ENCODE data around the gene FXR2.

Gene FXR2

DNA sequence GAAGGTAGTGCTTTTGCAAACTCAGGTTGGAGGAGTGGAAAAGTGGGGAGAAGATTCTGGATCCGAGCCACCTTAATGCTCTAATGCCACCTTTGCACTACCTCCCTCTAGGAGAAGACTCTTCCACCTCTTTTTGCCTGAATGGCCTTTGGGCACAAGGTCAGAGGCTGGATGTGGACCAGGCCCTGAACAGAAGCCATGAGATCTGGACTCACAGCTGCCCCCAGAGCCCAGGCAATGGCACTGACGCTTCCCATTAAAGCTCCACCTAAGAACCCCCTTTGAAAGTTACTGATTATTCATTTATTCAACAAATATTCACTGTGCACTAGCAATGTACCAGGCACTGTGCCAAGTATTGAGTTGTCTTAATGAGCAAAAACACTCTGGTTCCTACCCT is 18.4 kb upstream of the FXR2 start:
- TF ChIP-seq FOXP2 (optimal IDR thresholded peaks at IDR 0.05; ENCODE audit: borderline replicate concordance, extremely low read depth, extremely low read length, insufficient read depth): no peak
- TF ChIP-seq POLR2AphosphoS5 (IDR thresholded peaks at IDR 0.05; ENCODE audit: low read depth, low read length): no peak
- TF ChIP-seq TAF1 (IDR thresholded peaks at IDR 0.05; ENCODE audit: borderline replicate concordance, insufficient read depth, low read length): no peak
- TF ChIP-seq SIN3A (IDR thresholded peaks at IDR 0.05; ENCODE audit: borderline replicate concordance, insufficient read depth, low read length): no peak
- TF ChIP-seq REST (IDR thresholded peaks at IDR 0.05; ENCODE audit: insufficient read depth in 1 of 2, low read depth in 2 of 2, low read length in 2 of 2): no peak

- TF ChIP-seq TAF1 (IDR thresholded peaks at IDR 0.05; ENCODE audit: borderline replicate concordance, insufficient read depth, low read length) (no peak), REST (IDR thresholded peaks at IDR 0.05; ENCODE audit: insufficient read depth in 1 of 2, low read depth in 2 of 2, low read length in 2 of 2) (no peak), FOXP2 (optimal IDR thresholded peaks at IDR 0.05; ENCODE audit: borderline replicate concordance, extremely low read depth, extremely low read length, insufficient read depth) (no peak), POLR2AphosphoS5 (IDR thresholded peaks at IDR 0.05; ENCODE audit: low read depth, low read length) (no peak), SIN3A (IDR thresholded peaks at IDR 0.05; ENCODE audit: borderline replicate concordance, insufficient read depth, low read length) (no peak)
Observed at GRCh38 chr17:7632492-7632894, 17.8 kb upstream of the FXR2 start.

GRCh38 chr17:7631398-7632380 is 17.0 kb upstream of the FXR2 start:
- no peak for TF ChIP-seq REST (IDR thresholded peaks at IDR 0.05; ENCODE audit: insufficient read depth in 1 of 2, low read depth in 2 of 2, low read length in 2 of 2)
- no peak for TF ChIP-seq TAF1 (IDR thresholded peaks at IDR 0.05; ENCODE audit: borderline replicate concordance, insufficient read depth, low read length)
- TF ChIP-seq FOXP2 (optimal IDR thresholded peaks at IDR 0.05; ENCODE audit: borderline replicate concordance, extremely low read depth, extremely low read length, insufficient read depth): no peak
- no peak for TF ChIP-seq SIN3A (IDR thresholded peaks at IDR 0.05; ENCODE audit: borderline replicate concordance, insufficient read depth, low read length)

GRCh38 chr17:7629939-7630571 is 15.4 kb upstream of the FXR2 start, which contains the start of gene SHBG:
SHBG (plus strand) TSS chr17:7630135; CDS start chr17:7630173, 38 bp downstream.
- TF ChIP-seq FOXP2 (optimal IDR thresholded peaks at IDR 0.05; ENCODE audit: borderline replicate concordance, extremely low read depth, extremely low read length, insufficient read depth) (no peak), SIN3A (IDR thresholded peaks at IDR 0.05; ENCODE audit: borderline replicate concordance, insufficient read depth, low read length) (no peak), POLR2AphosphoS5 (IDR thresholded peaks at IDR 0.05; ENCODE audit: low read depth, low read length) (no peak), TAF1 (IDR thresholded peaks at IDR 0.05; ENCODE audit: borderline replicate concordance, insufficient read depth, low read length) (no peak), REST (IDR thresholded peaks at IDR 0.05; ENCODE audit: insufficient read depth in 1 of 2, low read depth in 2 of 2, low read length in 2 of 2) (no peak)
